ENCODE results near the gene IFNA13. TPM values are rescaled to one million over a fixed set of nuclear protein-coding genes. Genes with fewer than 3 reads are reported as not detected.

IFNA13 gene
- total and polyA plus RNA-seq, 9 of the 15 experiments (the other 6 are each of a cell fraction or from before 2014, with no cell fraction given), result not detected

Other genes with a start within 250 kb of the IFNA13 start
Only the 7 nearest of the 15 such genes appear.
- not detected in 2 replicates for gene IFNA5, start 62.7 kb downstream of the IFNA13 start, total RNA-seq (2014; rRNA removed)
- not detected in 2 replicates for gene IFNA5, start 62.7 kb downstream of the IFNA13 start, total RNA-seq (2014; rRNA removed; fragmentation: Illumina TruSeq; extraction: Trizol)
- not detected in 2 replicates for gene IFNA5, start 62.7 kb downstream of the IFNA13 start, total RNA-seq (2015; rRNA removed; fragmentation: Illumina TruSeq; extraction: Trizol)
- not detected in 2 replicates for gene IFNA5, start 62.7 kb downstream of the IFNA13 start, total RNA-seq (2021)
- not detected in 2 replicates for gene IFNA5, start 62.7 kb downstream of the IFNA13 start, polyA plus RNA-seq (2011; rRNA removed)
- not detected in 2 replicates for gene IFNA5, start 62.7 kb downstream of the IFNA13 start, polyA plus RNA-seq (2014; fragmentation: Illumina TruSeq; extraction: Trizol)
- gene IFNA5, start 62.7 kb downstream of the IFNA13 start, polyA plus RNA-seq (2014; fragmentation: Nextera tagmentation; extraction: Ambion mirVana), result not detected
- not detected in 2 replicates for gene IFNA5, start 62.7 kb downstream of the IFNA13 start, polyA plus RNA-seq (2014; rRNA removed)
- gene KLHL9, start 32.7 kb downstream of the IFNA13 start, total RNA-seq (2014; rRNA removed), result not detected in 2 replicates
- gene KLHL9, start 32.7 kb downstream of the IFNA13 start, total RNA-seq (2014; rRNA removed; fragmentation: Illumina TruSeq; extraction: Trizol), result not detected in 2 replicates
- gene KLHL9, start 32.7 kb downstream of the IFNA13 start, total RNA-seq (2015; rRNA removed; fragmentation: Illumina TruSeq; extraction: Trizol), result not detected in 2 replicates
- gene KLHL9, start 32.7 kb downstream of the IFNA13 start, total RNA-seq (2021), result 0.04 and 0.13 TPM in 2 replicates
- not detected in 2 replicates for gene KLHL9, start 32.7 kb downstream of the IFNA13 start, polyA plus RNA-seq (2011; rRNA removed)
- gene KLHL9, start 32.7 kb downstream of the IFNA13 start, polyA plus RNA-seq (2014; fragmentation: Illumina TruSeq; extraction: Trizol), result not detected in 2 replicates
- not detected for gene KLHL9, start 32.7 kb downstream of the IFNA13 start, polyA plus RNA-seq (2014; fragmentation: Nextera tagmentation; extraction: Ambion mirVana)
- gene KLHL9, start 32.7 kb downstream of the IFNA13 start, polyA plus RNA-seq (2014; rRNA removed), result not detected in 2 replicates
- gene IFNA6, start 17.2 kb downstream of the IFNA13 start, total RNA-seq (2014; rRNA removed), result not detected in 2 replicates
- gene IFNA6, start 17.2 kb downstream of the IFNA13 start, total RNA-seq (2014; rRNA removed; fragmentation: Illumina TruSeq; extraction: Trizol), result not detected in 2 replicates
- not detected in 2 replicates for gene IFNA6, start 17.2 kb downstream of the IFNA13 start, total RNA-seq (2015; rRNA removed; fragmentation: Illumina TruSeq; extraction: Trizol)
- not detected in 2 replicates for gene IFNA6, start 17.2 kb downstream of the IFNA13 start, total RNA-seq (2021)
- gene IFNA6, start 17.2 kb downstream of the IFNA13 start, polyA plus RNA-seq (2011; rRNA removed), result not detected in 2 replicates
- not detected in 2 replicates for gene IFNA6, start 17.2 kb downstream of the IFNA13 start, polyA plus RNA-seq (2014; fragmentation: Illumina TruSeq; extraction: Trizol)
- not detected for gene IFNA6, start 17.2 kb downstream of the IFNA13 start, polyA plus RNA-seq (2014; fragmentation: Nextera tagmentation; extraction: Ambion mirVana)
- gene IFNA6, start 17.2 kb downstream of the IFNA13 start, polyA plus RNA-seq (2014; rRNA removed), result not detected in 2 replicates
- not detected in 2 replicates for gene IFNA2, start 17.3 kb upstream of the IFNA13 start, total RNA-seq (2014; rRNA removed)
- gene IFNA2, start 17.3 kb upstream of the IFNA13 start, total RNA-seq (2014; rRNA removed; fragmentation: Illumina TruSeq; extraction: Trizol), result not detected in 2 replicates
- gene IFNA2, start 17.3 kb upstream of the IFNA13 start, total RNA-seq (2015; rRNA removed; fragmentation: Illumina TruSeq; extraction: Trizol), result not detected in 2 replicates
- not detected in 2 replicates for gene IFNA2, start 17.3 kb upstream of the IFNA13 start, total RNA-seq (2021)
- gene IFNA2, start 17.3 kb upstream of the IFNA13 start, polyA plus RNA-seq (2011; rRNA removed), result not detected in 2 replicates
- not detected in 2 replicates for gene IFNA2, start 17.3 kb upstream of the IFNA13 start, polyA plus RNA-seq (2014; fragmentation: Illumina TruSeq; extraction: Trizol)
- not detected for gene IFNA2, start 17.3 kb upstream of the IFNA13 start, polyA plus RNA-seq (2014; fragmentation: Nextera tagmentation; extraction: Ambion mirVana)
- not detected in 2 replicates for gene IFNA2, start 17.3 kb upstream of the IFNA13 start, polyA plus RNA-seq (2014; rRNA removed)
- not detected in 2 replicates for gene IFNA8, start 41.1 kb upstream of the IFNA13 start, total RNA-seq (2014; rRNA removed)
- not detected in 2 replicates for gene IFNA8, start 41.1 kb upstream of the IFNA13 start, total RNA-seq (2014; rRNA removed; fragmentation: Illumina TruSeq; extraction: Trizol)
- not detected in 2 replicates for gene IFNA8, start 41.1 kb upstream of the IFNA13 start, total RNA-seq (2015; rRNA removed; fragmentation: Illumina TruSeq; extraction: Trizol)
- not detected in 2 replicates for gene IFNA8, start 41.1 kb upstream of the IFNA13 start, total RNA-seq (2021)
- not detected in 2 replicates for gene IFNA8, start 41.1 kb upstream of the IFNA13 start, polyA plus RNA-seq (2011; rRNA removed)
- not detected in 2 replicates for gene IFNA8, start 41.1 kb upstream of the IFNA13 start, polyA plus RNA-seq (2014; fragmentation: Illumina TruSeq; extraction: Trizol)
- gene IFNA8, start 41.1 kb upstream of the IFNA13 start, polyA plus RNA-seq (2014; fragmentation: Nextera tagmentation; extraction: Ambion mirVana), result not detected
- not detected in 2 replicates for gene IFNA8, start 41.1 kb upstream of the IFNA13 start, polyA plus RNA-seq (2014; rRNA removed)
- gene IFNA1, start 72.4 kb upstream of the IFNA13 start, total RNA-seq (2014; rRNA removed), result not detected in 2 replicates
- not detected in 2 replicates for gene IFNA1, start 72.4 kb upstream of the IFNA13 start, total RNA-seq (2014; rRNA removed; fragmentation: Illumina TruSeq; extraction: Trizol)
- not detected in 2 replicates for gene IFNA1, start 72.4 kb upstream of the IFNA13 start, total RNA-seq (2015; rRNA removed; fragmentation: Illumina TruSeq; extraction: Trizol)
- not detected in 2 replicates for gene IFNA1, start 72.4 kb upstream of the IFNA13 start, total RNA-seq (2021)
- gene IFNA1, start 72.4 kb upstream of the IFNA13 start, polyA plus RNA-seq (2011; rRNA removed), result not detected in 2 replicates
- not detected in 2 replicates for gene IFNA1, start 72.4 kb upstream of the IFNA13 start, polyA plus RNA-seq (2014; fragmentation: Illumina TruSeq; extraction: Trizol)
- gene IFNA1, start 72.4 kb upstream of the IFNA13 start, polyA plus RNA-seq (2014; fragmentation: Nextera tagmentation; extraction: Ambion mirVana), result not detected
- gene IFNA1, start 72.4 kb upstream of the IFNA13 start, polyA plus RNA-seq (2014; rRNA removed), result not detected in 2 replicates
- gene IFNE, start 114.3 kb upstream of the IFNA13 start, total RNA-seq (2014; rRNA removed), result not detected in 2 replicates
- not detected in 2 replicates for gene IFNE, start 114.3 kb upstream of the IFNA13 start, total RNA-seq (2014; rRNA removed; fragmentation: Illumina TruSeq; extraction: Trizol)
- not detected in 2 replicates for gene IFNE, start 114.3 kb upstream of the IFNA13 start, total RNA-seq (2015; rRNA removed; fragmentation: Illumina TruSeq; extraction: Trizol)
- not detected in 2 replicates for gene IFNE, start 114.3 kb upstream of the IFNA13 start, total RNA-seq (2021)
- gene IFNE, start 114.3 kb upstream of the IFNA13 start, polyA plus RNA-seq (2011; rRNA removed), result not detected in 2 replicates
- gene IFNE, start 114.3 kb upstream of the IFNA13 start, polyA plus RNA-seq (2014; fragmentation: Illumina TruSeq; extraction: Trizol), result not detected in 2 replicates
- gene IFNE, start 114.3 kb upstream of the IFNA13 start, polyA plus RNA-seq (2014; fragmentation: Nextera tagmentation; extraction: Ambion mirVana), result not detected
- not detected in 2 replicates for gene IFNE, start 114.3 kb upstream of the IFNA13 start, polyA plus RNA-seq (2014; rRNA removed)

All from K562 (cell line).